ENCODE results near the gene ITGA2. TPM values are rescaled to one million over a fixed set of nuclear protein-coding genes. Genes with fewer than 3 reads are reported as not detected.

The ITGA2 gene
- 21.2 and 97.1 TPM in 2 replicates for total RNA-seq

DNA sequence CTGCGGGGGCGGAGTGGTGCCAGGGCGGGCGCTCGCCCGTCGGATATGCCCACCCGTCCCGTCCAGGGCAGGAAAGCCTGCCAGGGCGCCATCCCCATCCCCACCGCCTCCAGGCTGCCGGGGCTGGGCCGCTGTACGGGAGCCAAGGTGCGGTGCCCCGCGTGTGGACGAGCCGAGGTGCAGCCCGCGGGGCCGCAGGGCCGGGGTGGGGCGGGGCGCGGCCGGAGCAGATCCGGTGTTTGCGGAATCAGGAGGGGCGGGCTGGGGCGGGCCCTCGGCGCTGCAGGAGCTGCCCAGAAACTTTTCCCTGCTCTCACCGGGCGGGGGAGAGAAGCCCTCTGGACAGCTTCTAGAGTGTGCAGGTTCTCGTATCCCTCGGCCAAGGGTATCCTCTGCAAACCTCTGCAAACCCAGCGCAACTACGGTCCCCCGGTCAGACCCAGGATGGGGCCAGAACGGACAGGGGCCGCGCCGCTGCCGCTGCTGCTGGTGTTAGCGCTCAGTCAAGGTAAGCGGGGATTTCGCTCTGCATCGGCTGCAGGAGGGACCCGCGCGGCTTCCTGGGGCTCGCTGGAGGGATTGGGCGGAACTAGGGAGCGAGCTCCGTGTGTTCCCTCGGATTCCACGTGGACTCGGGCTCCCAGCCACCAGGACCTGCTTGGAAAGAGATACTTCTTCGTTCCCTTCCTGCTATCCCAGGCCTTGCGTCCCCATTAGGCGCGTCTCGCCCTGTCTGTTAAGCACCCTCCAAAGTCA lies at the start of gene ITGA2:
Gene ITGA2, plus strand, starts transcription at position 328 of the 756 bp plus-strand sequence. Its CDS starts 117 bp downstream, at position 445.

DNA sequence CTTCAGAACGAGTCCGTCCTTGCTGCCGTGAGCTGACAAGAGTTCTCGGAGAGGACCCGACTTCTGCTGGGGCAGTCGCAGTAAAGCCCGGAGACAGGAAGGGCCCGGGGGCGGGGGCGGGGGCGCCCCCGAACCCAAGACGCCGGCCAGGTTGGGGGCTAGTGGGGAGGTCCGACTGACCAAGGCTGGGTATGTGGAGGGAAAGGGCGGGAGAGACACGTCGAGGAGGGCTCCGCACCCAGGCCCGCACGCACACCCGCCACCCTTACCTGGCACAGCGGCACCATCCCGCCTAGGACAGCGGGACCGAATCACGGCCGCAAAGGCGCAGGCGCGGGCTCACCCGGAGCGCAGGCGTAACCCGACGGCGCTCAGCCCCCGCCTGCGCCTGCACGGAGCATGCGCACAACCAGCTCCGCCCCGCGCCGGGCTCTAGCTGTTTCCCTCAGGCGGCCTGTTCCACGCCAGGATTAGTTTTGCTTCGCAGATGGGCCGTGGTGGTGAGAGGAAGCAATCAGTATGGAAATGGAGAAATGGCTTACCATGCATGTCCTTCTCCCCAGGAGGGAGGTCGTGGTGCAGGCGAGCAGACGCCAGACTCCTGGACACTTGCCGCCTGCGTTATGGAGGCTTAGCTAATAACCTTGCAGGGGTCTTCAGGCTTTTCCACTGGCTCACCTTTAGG lies 120.4 kb downstream of the ITGA2 start, which contains the start of gene MOCS2:
Gene MOCS2, minus strand, starts transcription at position 315 of the 685 bp plus-strand sequence. CDS start 2,583 bp downstream, outside the sequence.

Other genes starting within 250 kb of the ITGA2 start
- 1.4 and 2.3 TPM in 2 replicates for gene ITGA1, start 201.4 kb upstream of the ITGA2 start, total RNA-seq
- gene PELO, start 201.4 kb upstream of the ITGA2 start, total RNA-seq, result 26.5 and 34.9 TPM in 2 replicates
- gene MOCS2, start 120.4 kb downstream of the ITGA2 start, total RNA-seq, result 17.8 and 29.4 TPM in 2 replicates